Stimulated activated CD4-positive, alpha-beta T cell treated with anti-CD3 and anti-CD28 coated beads, TNF-alpha, amount 100 ng/mL, for 24 hours (primary cell): ENCODE results near the gene PAX7.
"Not testable (repeated sequence)": the region's sequence is repeated elsewhere in the genome, so short reads cannot be mapped to it uniquely, and the experiment has no call there.

Source experiments
- DNase-seq, 3 experiments: peaks; one replicate each; pipeline ENCODE4 v3.0.0-alpha.2; 2020; ENCODE audit warnings: low read depth in 3 of 3

PAX7 gene

GRCh38 chr1:18658831-18659230 lies 28.2 kb downstream of the PAX7 start:
- no peak for DNase-seq

GRCh38 chr1:18661404-18662285 lies 31.0 kb downstream of the PAX7 start:
- DNase-seq, result no peak

GRCh38 chr1:18662286-18662639 lies 31.6 kb downstream of the PAX7 start:
- no peak for DNase-seq

GRCh38 chr1:18666317-18666920 lies 35.8 kb downstream of the PAX7 start:
- no peak for DNase-seq

- DNase-seq, result no peak
These were observed 36.7 kb downstream of the PAX7 start for GRCh38 chr1:18667333-18667732.

GRCh38 chr1:18668046-18668445 lies 37.4 kb downstream of the PAX7 start:
- no peak for DNase-seq

GRCh38 chr1:18668750-18669404 lies 38.2 kb downstream of the PAX7 start:
- DNase-seq, result no peak

GRCh38 chr1:18670121-18670867 lies 39.6 kb downstream of the PAX7 start:
- no peak for DNase-seq

- no peak for DNase-seq
These were observed 40.2 kb downstream of the PAX7 start for GRCh38 chr1:18670868-18671225.

- DNase-seq, result no peak
These were observed 43.3 kb downstream of the PAX7 start for GRCh38 chr1:18673976-18674375.

GRCh38 chr1:18676332-18676781 lies 45.7 kb downstream of the PAX7 start:
- DNase-seq, result no peak

GRCh38 chr1:18681423-18681835 lies 50.8 kb downstream of the PAX7 start:
- no peak for DNase-seq

GRCh38 chr1:18682375-18682774 lies 51.7 kb downstream of the PAX7 start:
- DNase-seq, result no peak

- no peak for DNase-seq
These were observed 53.7 kb downstream of the PAX7 start for GRCh38 chr1:18684303-18684702.

- no peak for DNase-seq
These were observed 55.9 kb downstream of the PAX7 start for GRCh38 chr1:18686540-18686939.

- no peak for DNase-seq
These were observed 56.6 kb downstream of the PAX7 start for GRCh38 chr1:18687273-18687672.

- DNase-seq, result no peak
These were observed 61.0 kb downstream of the PAX7 start for GRCh38 chr1:18691648-18692047.

GRCh38 chr1:18693256-18694098 lies 62.8 kb downstream of the PAX7 start:
- no peak for DNase-seq

- not testable (repeated sequence) for DNase-seq
These were observed 63.6 kb downstream of the PAX7 start for GRCh38 chr1:18694289-18694688.

GRCh38 chr1:18697541-18697940 lies 66.9 kb downstream of the PAX7 start:
- no peak for DNase-seq

GRCh38 chr1:18700530-18700929 lies 69.9 kb downstream of the PAX7 start:
- no peak for DNase-seq
